Effector memory CD8-positive, alpha-beta T cell (primary cell): ENCODE results near the gene FADD.
A peak's percentile ranks its signal among the peaks of the same experiment; 100 is the strongest.
"Not testable (repeated sequence)": the region's sequence is repeated elsewhere in the genome, so short reads cannot be mapped to it uniquely, and the experiment has no call there.

Source experiments
- ATAC-seq: fragments of 150-1000 bp; cut with Tn5 transposase; replicated peaks from 2 replicates; pipeline ENCODE4 v1.10.0; 2021; ENCODE audit warnings: mild to moderate bottlenecking, moderate library complexity
- DNase-seq, 3 experiments: peaks; one replicate each; pipeline ENCODE4 v3.0.0; 2021
- H3K27ac Mint-ChIP-seq, 2 donors: one replicate each; pipeline ENCODE4 v1.8.0; 2022; ENCODE audit warnings: mild to moderate bottlenecking in 2 of 2, mixed read lengths in 2 of 2, moderate library complexity in 2 of 2
- H3K27me3 Mint-ChIP-seq, 2 donors: one replicate each; pipeline ENCODE4 v1.8.0; 2022; ENCODE audit warnings: mixed read lengths in 2 of 2
- H3K36me3 Mint-ChIP-seq: one replicate; pipeline ENCODE4 v1.8.0; 2022; ENCODE audit warnings: mild to moderate bottlenecking, moderate library complexity, mixed read lengths; ENCODE audit not compliant: insufficient read depth
- H3K4me1 Mint-ChIP-seq, 2 donors: one replicate each; pipeline ENCODE4 v1.8.0; 2022; ENCODE audit warnings: low read depth in 2 of 2, mixed read lengths in 2 of 2
- H3K4me3 Mint-ChIP-seq, 2 donors: one replicate each; pipeline ENCODE4 v1.8.0; 2022; ENCODE audit warnings: mild to moderate bottlenecking in 2 of 2, mixed read lengths in 2 of 2, moderate library complexity in 2 of 2
- H3K9me3 Mint-ChIP-seq, 2 donors: one replicate each; pipeline ENCODE4 v1.8.0; 2022; ENCODE audit warnings: mixed read lengths in 2 of 2

Gene FADD

GRCh38 chr11:70204466-70204799, 1.3 kb downstream of the FADD start:
- Mint-ChIP-seq H3K4me3 (peak overlapping the region; percentile 90 to 93), H3K27ac (peak overlapping the region; percentile 98 to 99), H3K4me1 (peaks cover 38 to 48% of the 10 kb centered on the region in 2 donors), H3K27me3 (no peaks in the 10 kb centered on the region), H3K36me3 (peaks cover 70% of the 10 kb centered on the region), H3K9me3 (no peaks in the 10 kb centered on the region)
- DNase-seq (no peak), ATAC-seq (no peak)

- DNase-seq, result no peak
- Mint-ChIP-seq H3K4me1 (peaks cover 43 to 50% of the 10 kb centered on the region in 2 donors), H3K4me3 (peak overlapping the region; percentile 90 to 93), H3K36me3 (peaks cover 78% of the 10 kb centered on the region), H3K9me3 (no peaks in the 10 kb centered on the region), H3K27me3 (no peaks in the 10 kb centered on the region), H3K27ac (peak overlapping the region; percentile 98 to 99)
- ATAC-seq, result no peak
Measured at GRCh38 chr11:70205049-70205725, 2.1 kb downstream of the FADD start.

- Mint-ChIP-seq H3K27ac (peak overlapping the region; percentile 98 to 99), H3K36me3 (peaks cover 79% of the 10 kb centered on the region)
- no peak for DNase-seq
Measured at GRCh38 chr11:70205766-70206165, 2.7 kb downstream of the FADD start.

GRCh38 chr11:70206226-70206981, 3.3 kb downstream of the FADD start:
- Mint-ChIP-seq H3K4me1 (peaks cover 44 to 50% of the 10 kb centered on the region in 2 donors), H3K9me3 (no peaks in the 10 kb centered on the region), H3K4me3 (peak overlapping the region; percentile 90 to 93), H3K27me3 (no peaks in the 10 kb centered on the region), H3K27ac (peak overlapping the region; percentile 98 to 99), H3K36me3 (peaks cover 74% of the 10 kb centered on the region)
- DNase-seq, result no peak
- ATAC-seq, result no peak

More at GRCh38 chr11:70205766-70206165, 2.7 kb downstream of the FADD start:
- Mint-ChIP-seq H3K9me3 (no peaks in the 10 kb centered on the region), H3K27me3 (no peaks in the 10 kb centered on the region), H3K4me1 (peaks cover 44 to 50% of the 10 kb centered on the region in 2 donors), H3K4me3 (peak overlapping the region; percentile 90 to 93)
- no peak for ATAC-seq

- Mint-ChIP-seq H3K4me3 (no peak overlapping the region), H3K9me3 (no peaks in the 10 kb centered on the region), H3K27ac (peak overlapping the region; percentile 98 to 99), H3K27me3 (no peaks in the 10 kb centered on the region), H3K4me1 (peaks cover 44 to 50% of the 10 kb centered on the region in 2 donors), H3K36me3 (peaks cover 70% of the 10 kb centered on the region)
- DNase-seq (no peak), ATAC-seq (no peak)
Measured at GRCh38 chr11:70206982-70207376, 3.9 kb downstream of the FADD start.

- Mint-ChIP-seq H3K4me3 (no peak overlapping the region), H3K9me3 (no peaks in the 10 kb centered on the region), H3K36me3 (peaks cover 67% of the 10 kb centered on the region), H3K27ac (peak overlapping the region; percentile 98 to 99), H3K27me3 (no peaks in the 10 kb centered on the region), H3K4me1 (peaks cover 43 to 50% of the 10 kb centered on the region in 2 donors)
- ATAC-seq (no peak), DNase-seq (no peak)
Measured at GRCh38 chr11:70207531-70208131, 4.5 kb downstream of the FADD start.

- ATAC-seq, result no peak
- H3K27ac Mint-ChIP-seq, result peak overlapping the region; percentile 76 to 85
- no peaks in the 10 kb centered on the region for H3K27me3 Mint-ChIP-seq
- H3K4me3 Mint-ChIP-seq, result no peak overlapping the region
- peaks cover 36 to 39% of the 10 kb centered on the region in 2 donors for H3K4me1 Mint-ChIP-seq
- H3K9me3 Mint-ChIP-seq, result no peaks in the 10 kb centered on the region
- peaks cover 51% of the 10 kb centered on the region for H3K36me3 Mint-ChIP-seq
- DNase-seq, result no peak
Measured at GRCh38 chr11:70209391-70209912, 6.4 kb downstream of the FADD start.

- DNase-seq, result no peak
- Mint-ChIP-seq H3K9me3 (no peaks in the 10 kb centered on the region), H3K36me3 (peaks cover 49% of the 10 kb centered on the region), H3K4me3 (no peak overlapping the region), H3K27me3 (no peaks in the 10 kb centered on the region), H3K4me1 (peaks cover 30 to 33% of the 10 kb centered on the region in 2 donors), H3K27ac (peak overlapping the region; percentile 57 to 85)
- no peak for ATAC-seq
Measured at GRCh38 chr11:70210051-70210501, 7.0 kb downstream of the FADD start.

GRCh38 chr11:70210530-70210929, 7.4 kb downstream of the FADD start:
- ATAC-seq, result no peak
- Mint-ChIP-seq H3K27me3 (no peaks in the 10 kb centered on the region), H3K27ac (peak overlapping the region; percentile 57 to 85), H3K4me1 (peaks cover 26 to 29% of the 10 kb centered on the region in 2 donors), H3K9me3 (no peaks in the 10 kb centered on the region), H3K36me3 (peaks cover 45% of the 10 kb centered on the region), H3K4me3 (no peak overlapping the region)
- DNase-seq, result no peak

GRCh38 chr11:70212227-70212811, 9.2 kb downstream of the FADD start:
- H3K9me3 Mint-ChIP-seq, result no peaks in the 10 kb centered on the region
- peaks cover 16 to 17% of the 10 kb centered on the region in 2 donors for H3K4me1 Mint-ChIP-seq
- no peak overlapping the region for H3K4me3 Mint-ChIP-seq
- H3K27me3 Mint-ChIP-seq, result no peaks in the 10 kb centered on the region
- H3K36me3 Mint-ChIP-seq, result peaks cover 28% of the 10 kb centered on the region
- ATAC-seq, result no peak
- DNase-seq, result no peak
- H3K27ac Mint-ChIP-seq, result peak overlapping the region; percentile 68 to 73

- not testable (repeated sequence) for H3K4me3 Mint-ChIP-seq, H3K36me3 Mint-ChIP-seq, H3K27me3 Mint-ChIP-seq, ATAC-seq, H3K9me3 Mint-ChIP-seq, H3K27ac Mint-ChIP-seq, H3K4me1 Mint-ChIP-seq, DNase-seq
Measured at GRCh38 chr11:70217388-70217787, 14.3 kb downstream of the FADD start.

GRCh38 chr11:70218076-70218475, 15.0 kb downstream of the FADD start:
- H3K27me3 Mint-ChIP-seq, H3K9me3 Mint-ChIP-seq, H3K4me1 Mint-ChIP-seq, H3K4me3 Mint-ChIP-seq, ATAC-seq, DNase-seq, H3K36me3 Mint-ChIP-seq, H3K27ac Mint-ChIP-seq: not testable (repeated sequence)

GRCh38 chr11:70220136-70220535, 17.0 kb downstream of the FADD start:
- ATAC-seq, result no peak
- H3K27me3 Mint-ChIP-seq, result peaks cover 1 to 6% of the 10 kb centered on the region in 2 donors
- H3K36me3 Mint-ChIP-seq, result no peaks in the 10 kb centered on the region

More at GRCh38 chr11:70220136-70220535, 17.0 kb downstream of the FADD start:
- Mint-ChIP-seq H3K27ac (no peak overlapping the region), H3K4me1 (no peaks in the 10 kb centered on the region), H3K9me3 (no peaks in the 10 kb centered on the region), H3K4me3 (no peak overlapping the region)
- no peak for DNase-seq
